Ovary (tissue), 3 donors: ENCODE results near the gene TOGARAM2.

ENCODE experiments used
- CTCF ChIP-seq, 3 donors: fragments of 450-650 bp in 2 of 3; fragments of 200-600 bp in 1 of 3; IDR thresholded peaks; one replicate each; pipeline versions ENCODE4 v1.5.1 to v1.8.0; 2016 to 2022; ENCODE audit warnings: antibody characterized with exemption in 3 of 3, mild to moderate bottlenecking in 1 of 3
- POLR2A ChIP-seq: fragments of 450-650 bp; IDR thresholded peaks from one replicate; pipeline ENCODE4 v1.6.1; 2017; ENCODE audit warnings: antibody characterized with exemption, mild to moderate bottlenecking, moderate library complexity
- donor health status: DM: no; HTN: no; CAD: no.

DNA sequence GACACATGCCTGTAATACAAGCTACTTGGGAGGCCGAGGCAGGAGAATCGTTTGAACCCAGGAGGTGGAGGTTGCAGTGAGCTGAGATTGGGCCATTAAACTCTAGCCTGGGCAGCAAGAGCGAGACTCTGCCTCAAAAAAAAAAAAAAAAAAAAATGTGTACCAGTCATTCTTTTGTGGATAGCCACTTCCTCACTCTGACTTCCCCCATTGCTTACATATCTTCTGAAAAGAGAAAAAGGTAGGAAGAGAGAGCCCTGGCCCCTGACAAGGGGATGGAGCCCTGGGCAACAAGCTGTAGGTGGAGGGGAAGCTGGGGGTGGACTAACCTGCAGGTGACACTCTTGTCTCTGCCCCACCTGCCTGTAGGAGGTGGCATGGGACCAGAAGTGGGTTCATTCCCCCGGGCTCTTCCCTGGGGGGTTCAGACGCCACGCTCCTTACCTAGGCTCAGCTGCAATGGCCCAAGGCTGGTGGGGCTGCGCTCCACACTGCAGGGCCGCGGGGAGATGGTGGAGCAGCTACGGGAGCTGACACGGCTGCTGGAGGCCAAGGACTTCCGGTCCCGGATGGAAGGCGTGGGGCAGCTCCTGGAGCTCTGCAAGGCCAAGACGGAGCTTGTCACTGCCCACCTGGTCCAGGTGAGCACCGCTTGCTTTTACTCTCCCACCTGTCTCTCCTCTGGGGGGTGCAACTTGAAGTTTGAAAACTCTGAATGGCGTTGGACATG lies 54.1 kb downstream of the TOGARAM2 start:
- TF ChIP-seq CTCF (IDR thresholded peaks at IDR 0.05) (no peak), POLR2A (no peak)
